Measurements from ENCODE around the gene PGAP2. TPM values are rescaled to one million over a fixed set of nuclear protein-coding genes. Genes with fewer than 3 reads are reported as not detected.

PGAP2 gene
- total and polyA plus RNA-seq, 10 of the 15 experiments (the other 5 are each of a cell fraction or from before 2014, with no cell fraction given): 12.3 to 37.4 (median 31.9) TPM

- TF ChIP-seq CTCF (IDR thresholded peaks at IDR 0.05 in 2 of 3, conservative IDR thresholded peaks at IDR 0.05 in 1 of 3; ENCODE audit: control insufficient read depth in 2 of 3, extremely low read depth in 1 of 3, insufficient read depth in 1 of 3, low read depth in 3 of 3, low read length in 3 of 3) (no peak), HCFC1 (IDR thresholded peaks at IDR 0.05; ENCODE audit: low read length) (no peak), TARDBP (IDR thresholded peaks at IDR 0.05; ENCODE audit: borderline replicate concordance) (no peak), TBL1XR1 (IDR thresholded peaks at IDR 0.05; ENCODE audit: low read depth, low read length) (no peak), FOXK2 (IDR thresholded peaks at IDR 0.05) (no peak), BHLHE40 (IDR thresholded peaks at IDR 0.05; ENCODE audit: borderline replicate concordance in 1 of 2, low read depth in 2 of 2, low read length in 1 of 2) (0 out of 4 replicates have a peak, but pooled peaks of 1 of the 2 experiments have one; percentile 10), ZNF384 (IDR thresholded peaks at IDR 0.05; ENCODE audit: borderline replicate concordance, low read depth, low read length) (no peak), POLR2AphosphoS5 (IDR thresholded peaks at IDR 0.05; ENCODE audit: low read length) (peak; percentile 46), KAT2A (conservative IDR thresholded peaks at IDR 0.05; ENCODE audit: control insufficient read depth, low read depth, low read length) (no peak), NR2F1 (conservative IDR thresholded peaks at IDR 0.05) (no peak), PAX8 (IDR thresholded peaks at IDR 0.05) (no peak), STAT1 (conservative IDR thresholded peaks at IDR 0.05) (no peak), SREBF1 (IDR thresholded peaks at IDR 0.05; ENCODE audit: low read length) (no peak), IKZF2 (IDR thresholded peaks at IDR 0.05) (no peak), NFIC (IDR thresholded peaks at IDR 0.05; ENCODE audit: low read depth, low read length) (no peak), LARP7 (IDR thresholded peaks at IDR 0.05) (no peak), BCL11A (IDR thresholded peaks at IDR 0.05; ENCODE audit: low read depth, low read length) (no peak), BRCA1 (IDR thresholded peaks at IDR 0.05; ENCODE audit: low read depth, low read length) (no peak), RELA (IDR thresholded peaks at IDR 0.05; ENCODE audit: borderline replicate concordance, partially characterized antibody) (no peak), SIN3A (IDR thresholded peaks at IDR 0.05; ENCODE audit: low read depth, low read length) (no peak), CBX5 (IDR thresholded peaks at IDR 0.05; ENCODE audit: low read depth) (no peak), EED (IDR thresholded peaks at IDR 0.05; ENCODE audit: low read depth) (0 out of 2 replicates have a peak, but pooled peaks have one; percentile 17)
- TF ChIP-seq, protein P1, sequence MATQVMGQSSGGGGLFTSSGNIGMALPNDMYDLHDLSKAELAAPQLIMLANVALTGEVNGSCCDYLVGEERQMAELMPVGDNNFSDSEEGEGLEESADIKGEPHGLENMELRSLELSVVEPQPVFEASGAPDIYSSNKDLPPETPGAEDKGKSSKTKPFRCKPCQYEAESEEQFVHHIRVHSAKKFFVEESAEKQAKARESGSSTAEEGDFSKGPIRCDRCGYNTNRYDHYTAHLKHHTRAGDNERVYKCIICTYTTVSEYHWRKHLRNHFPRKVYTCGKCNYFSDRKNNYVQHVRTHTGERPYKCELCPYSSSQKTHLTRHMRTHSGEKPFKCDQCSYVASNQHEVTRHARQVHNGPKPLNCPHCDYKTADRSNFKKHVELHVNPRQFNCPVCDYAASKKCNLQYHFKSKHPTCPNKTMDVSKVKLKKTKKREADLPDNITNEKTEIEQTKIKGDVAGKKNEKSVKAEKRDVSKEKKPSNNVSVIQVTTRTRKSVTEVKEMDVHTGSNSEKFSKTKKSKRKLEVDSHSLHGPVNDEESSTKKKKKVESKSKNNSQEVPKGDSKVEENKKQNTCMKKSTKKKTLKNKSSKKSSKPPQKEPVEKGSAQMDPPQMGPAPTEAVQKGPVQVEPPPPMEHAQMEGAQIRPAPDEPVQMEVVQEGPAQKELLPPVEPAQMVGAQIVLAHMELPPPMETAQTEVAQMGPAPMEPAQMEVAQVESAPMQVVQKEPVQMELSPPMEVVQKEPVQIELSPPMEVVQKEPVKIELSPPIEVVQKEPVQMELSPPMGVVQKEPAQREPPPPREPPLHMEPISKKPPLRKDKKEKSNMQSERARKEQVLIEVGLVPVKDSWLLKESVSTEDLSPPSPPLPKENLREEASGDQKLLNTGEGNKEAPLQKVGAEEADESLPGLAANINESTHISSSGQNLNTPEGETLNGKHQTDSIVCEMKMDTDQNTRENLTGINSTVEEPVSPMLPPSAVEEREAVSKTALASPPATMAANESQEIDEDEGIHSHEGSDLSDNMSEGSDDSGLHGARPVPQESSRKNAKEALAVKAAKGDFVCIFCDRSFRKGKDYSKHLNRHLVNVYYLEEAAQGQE (IDR thresholded peaks at IDR 0.05; ENCODE audit: low read depth, low read length): no peak
- TF ChIP-seq, protein P2, sequence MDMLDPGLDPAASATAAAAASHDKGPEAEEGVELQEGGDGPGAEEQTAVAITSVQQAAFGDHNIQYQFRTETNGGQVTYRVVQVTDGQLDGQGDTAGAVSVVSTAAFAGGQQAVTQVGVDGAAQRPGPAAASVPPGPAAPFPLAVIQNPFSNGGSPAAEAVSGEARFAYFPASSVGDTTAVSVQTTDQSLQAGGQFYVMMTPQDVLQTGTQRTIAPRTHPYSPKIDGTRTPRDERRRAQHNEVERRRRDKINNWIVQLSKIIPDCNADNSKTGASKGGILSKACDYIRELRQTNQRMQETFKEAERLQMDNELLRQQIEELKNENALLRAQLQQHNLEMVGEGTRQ (IDR thresholded peaks at IDR 0.05; ENCODE audit: borderline replicate concordance, low read depth, low read length): no peak
These were observed 31.9 kb downstream of the PGAP2 start (continued) for GRCh38 chr11:3840004-3840869.

Data from GM12878 (cell line).